ENCODE results near the gene HOXB1.

DNA sequence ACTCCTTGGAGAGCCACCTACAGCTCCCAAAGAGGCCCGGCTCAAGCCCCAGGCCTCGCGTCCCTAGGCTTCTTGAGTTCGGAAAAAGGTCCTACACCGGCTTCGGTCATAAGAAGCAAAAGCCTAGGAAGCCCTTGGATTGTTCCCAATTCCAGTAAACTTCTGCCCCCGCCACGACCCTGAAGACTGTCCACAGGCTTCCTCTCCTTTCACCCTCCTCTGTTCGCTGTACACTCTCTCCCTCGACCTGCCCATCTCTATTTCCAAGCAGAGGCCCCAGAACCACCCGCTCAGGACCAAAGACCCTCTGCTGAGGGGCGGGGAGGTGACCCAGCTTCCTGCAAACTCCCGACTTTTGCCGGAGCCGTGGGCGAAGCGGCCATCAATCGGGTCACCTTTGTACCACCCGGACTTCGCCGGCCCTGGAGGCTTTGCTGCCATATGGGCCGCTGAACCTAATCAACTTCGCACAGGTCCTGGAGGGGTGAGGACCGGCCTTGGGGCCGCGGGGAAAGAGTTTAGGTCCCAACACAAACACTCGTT lies 11.4 kb upstream of the HOXB1 start:
- TF ChIP-seq, protein P1, sequence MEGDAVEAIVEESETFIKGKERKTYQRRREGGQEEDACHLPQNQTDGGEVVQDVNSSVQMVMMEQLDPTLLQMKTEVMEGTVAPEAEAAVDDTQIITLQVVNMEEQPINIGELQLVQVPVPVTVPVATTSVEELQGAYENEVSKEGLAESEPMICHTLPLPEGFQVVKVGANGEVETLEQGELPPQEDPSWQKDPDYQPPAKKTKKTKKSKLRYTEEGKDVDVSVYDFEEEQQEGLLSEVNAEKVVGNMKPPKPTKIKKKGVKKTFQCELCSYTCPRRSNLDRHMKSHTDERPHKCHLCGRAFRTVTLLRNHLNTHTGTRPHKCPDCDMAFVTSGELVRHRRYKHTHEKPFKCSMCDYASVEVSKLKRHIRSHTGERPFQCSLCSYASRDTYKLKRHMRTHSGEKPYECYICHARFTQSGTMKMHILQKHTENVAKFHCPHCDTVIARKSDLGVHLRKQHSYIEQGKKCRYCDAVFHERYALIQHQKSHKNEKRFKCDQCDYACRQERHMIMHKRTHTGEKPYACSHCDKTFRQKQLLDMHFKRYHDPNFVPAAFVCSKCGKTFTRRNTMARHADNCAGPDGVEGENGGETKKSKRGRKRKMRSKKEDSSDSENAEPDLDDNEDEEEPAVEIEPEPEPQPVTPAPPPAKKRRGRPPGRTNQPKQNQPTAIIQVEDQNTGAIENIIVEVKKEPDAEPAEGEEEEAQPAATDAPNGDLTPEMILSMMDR (IDR thresholded peaks at IDR 0.05): no peak
- no peak for TF ChIP-seq POLR2A (IDR thresholded peaks at IDR 0.05)
